Measurements from ENCODE around the gene JAML. TPM values are rescaled to one million over a fixed set of nuclear protein-coding genes. Genes with fewer than 3 reads are reported as not detected.

The JAML gene
- total and polyA plus RNA-seq, 8 donors, result 0.39 to 7.4 (median 2.3) TPM

GRCh38 chr11:118148856-118149255, 76.0 kb downstream of the JAML start:
- Histone ChIP-seq H3K9me3 (no peaks in the 10 kb centered on the region), H3K27ac (no peak overlapping the region), H3K4me1 (peaks cover 0 to 6% (median 5%) of the 10 kb centered on the region in 3 donors), H3K27me3 (no peaks in the 10 kb centered on the region), H3K4me3 (no peak overlapping the region), H3K36me3 (no peaks in the 10 kb centered on the region)
- no peak for ATAC-seq
- 76 to 80% methylated on average over 2 of the region's 2 CpGs for WGBS, 2 donors
- TF ChIP-seq CTCF (IDR thresholded peaks at IDR 0.05), result no peak
- DNase-seq, result no peak
- no peak for FAIRE-seq
- intact Hi-C loops (cut with DNase I), result loop anchor here in 1 of 3 donors (5.0 kb wide), 1 partner anchor 138 kb away; no protein-coding TSS in a partner anchor

DNA sequence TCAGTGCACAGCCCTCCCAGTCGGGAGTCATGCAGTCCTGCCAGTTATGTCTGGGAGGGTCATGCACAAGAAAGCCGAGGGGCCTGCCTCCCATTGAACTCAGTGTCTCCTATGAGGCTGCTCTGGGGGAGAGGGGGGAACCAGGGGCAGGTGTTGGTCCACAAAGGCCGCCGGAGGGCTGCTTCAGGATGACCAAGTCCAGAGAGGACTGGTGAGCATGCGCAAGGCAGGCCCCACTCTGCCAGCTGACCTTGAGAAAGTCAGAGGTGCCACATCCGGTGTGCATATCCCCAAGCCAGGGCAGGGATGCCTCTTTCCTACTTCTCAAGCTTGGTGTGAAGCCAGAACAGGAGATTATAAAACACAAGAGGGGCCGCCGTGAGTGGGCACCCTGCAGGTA, 76.6 kb downstream of the JAML start:
- DNase-seq (no peak), ATAC-seq (no peak), FAIRE-seq (no peak)
- Histone ChIP-seq H3K4me1 (peaks cover 0 to 6% (median 4%) of the 10 kb centered on the region in 3 donors), H3K36me3 (no peaks in the 10 kb centered on the region), H3K9me3 (no peaks in the 10 kb centered on the region), H3K27me3 (no peaks in the 10 kb centered on the region), H3K27ac (no peak overlapping the region), H3K4me3 (no peak overlapping the region)
- TF ChIP-seq CTCF (IDR thresholded peaks at IDR 0.05), result no peak
- WGBS, 2 donors, result 68 to 71% methylated on average over 8 of the region's 8 CpGs
- intact Hi-C loops (cut with DNase I), result loop anchor here in 1 of 3 donors (5.0 kb wide), 1 partner anchor 139 kb away; no protein-coding TSS in a partner anchor

DNA sequence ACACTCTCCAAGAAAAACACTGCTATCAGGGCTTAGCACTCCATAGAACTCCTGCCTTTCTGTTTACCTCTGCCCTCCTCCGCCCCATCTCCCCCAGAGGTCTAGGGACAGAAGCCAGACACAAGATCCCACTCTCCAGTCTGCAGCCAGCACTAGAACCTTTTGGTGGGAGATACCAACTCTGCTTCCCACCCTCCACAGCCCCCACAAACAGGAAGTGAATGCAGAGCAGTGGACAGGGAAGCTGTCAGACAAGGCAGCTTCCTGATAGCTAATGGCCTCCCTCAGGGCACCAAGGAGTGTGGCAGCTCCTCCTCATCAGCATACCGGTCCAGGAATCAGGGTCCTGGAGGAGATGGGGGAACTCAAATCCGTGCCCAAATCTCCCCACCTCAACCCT, 77.3 kb downstream of the JAML start:
- 71 to 80% methylated on average over 3 of the region's 3 CpGs for WGBS, 2 donors
- Histone ChIP-seq H3K9me3 (no peaks in the 10 kb centered on the region), H3K4me1 (peaks cover 0 to 3% (median 0%) of the 10 kb centered on the region in 3 donors), H3K27me3 (no peaks in the 10 kb centered on the region), H3K4me3 (no peak overlapping the region), H3K27ac (no peak overlapping the region), H3K36me3 (no peaks in the 10 kb centered on the region)
- intact Hi-C loops (cut with DNase I), result loop anchor here in 1 of 3 donors (5.0 kb wide), 1 partner anchor 140 kb away; no protein-coding TSS in a partner anchor
- no peak for DNase-seq
- no peak for TF ChIP-seq CTCF (IDR thresholded peaks at IDR 0.05)
- no peak for FAIRE-seq
- no peak for ATAC-seq

DNA sequence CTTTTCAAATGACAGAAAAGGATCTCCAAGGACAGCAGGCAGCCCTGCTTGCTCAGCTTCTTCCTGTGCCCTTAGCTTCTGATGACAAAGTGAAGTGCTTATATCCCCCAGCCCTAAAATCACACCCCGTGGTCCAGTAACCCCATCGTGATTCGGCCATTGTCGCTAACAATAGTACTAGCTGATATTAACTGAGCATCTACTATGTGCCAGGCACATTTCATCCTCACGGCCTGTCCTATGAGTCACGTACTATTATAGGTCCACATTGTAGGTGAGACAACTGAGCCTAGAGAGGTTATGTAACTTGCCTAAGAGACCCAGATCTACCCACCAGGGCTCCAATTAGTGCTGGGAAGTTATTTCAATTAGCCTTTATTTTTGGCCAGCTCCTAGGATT, 78.3 kb downstream of the JAML start:
- H3K4me3 ChIP-seq, result no peak overlapping the region
- H3K27ac ChIP-seq, result no peak overlapping the region
- no peak for ATAC-seq
- no peak for TF ChIP-seq CTCF (IDR thresholded peaks at IDR 0.05)
- no peak for DNase-seq
- WGBS, 2 donors, result 89 to 90% methylated on average over 6 of the region's 6 CpGs
- no peaks in the 10 kb centered on the region for H3K4me1 ChIP-seq
- H3K9me3 ChIP-seq, result no peaks in the 10 kb centered on the region
- no peak for FAIRE-seq
- intact Hi-C loops (cut with DNase I), result loop anchor here in 1 of 3 donors (5.0 kb wide), 1 partner anchor 141 kb away; no protein-coding TSS in a partner anchor
- no peaks in the 10 kb centered on the region for H3K36me3 ChIP-seq
- no peaks in the 10 kb centered on the region for H3K27me3 ChIP-seq
